Brain microvascular endothelial cell (primary cell): ENCODE results near the gene NTF3.

Experiments used
- DNase-seq: peaks from one replicate; pipeline ENCODE4 v3.0.0-alpha.2; 2020
- H3K27ac ChIP-seq: fragments of 250-450 bp; sonication (Bioruptor Pico); 2 replicates; pipeline ENCODE4 v1.5.1; 2020; ENCODE audit warnings: mild to moderate bottlenecking, moderate library complexity
- H3K27me3 ChIP-seq: fragments of 250-450 bp; sonication (Bioruptor Pico); replicated peaks from 2 replicates; pipeline ENCODE4 v1.5.1; 2020; ENCODE audit warnings: mild to moderate bottlenecking
- H3K36me3 ChIP-seq: fragments of 250-450 bp; sonication (Bioruptor Pico); replicated peaks from 2 replicates; pipeline ENCODE4 v1.5.1; 2020; ENCODE audit warnings: mild to moderate bottlenecking
- H3K4me3 ChIP-seq: 2 replicates; pipeline ENCODE4 v1.5.1; 2011; ENCODE audit warnings: low read depth, mild to moderate bottlenecking, control low read depth, low read length, moderate library complexity
- CTCF ChIP-seq: IDR thresholded peaks from 2 replicates; pipeline ENCODE4 v1.5.1; 2011; ENCODE audit warnings: low read depth, mild to moderate bottlenecking, moderate library complexity, low read length, control low read depth, inconsistent platforms; ENCODE audit errors: missing control alignments
- in situ Hi-C: cut with HindIII; loops from 2 replicates; pipeline ENCODE4 v1.10.0; 2017; ENCODE audit warnings: low sequenced_read_pairs, low pct_ligation_motif_present

The NTF3 gene

GRCh38 chr12:5499566-5500330 is 67.8 kb downstream of the NTF3 start:
- TF ChIP-seq CTCF = no peak
- no peak for DNase-seq
- H3K4me3 ChIP-seq = no peak overlapping the region
- no peak overlapping the region for H3K27ac ChIP-seq
- H3K36me3 ChIP-seq = no peaks in the 10 kb centered on the region
- no peaks in the 10 kb centered on the region for H3K27me3 ChIP-seq
- in situ Hi-C loops = no loop called here

- no peak for DNase-seq
- Histone ChIP-seq H3K36me3 (no peaks in the 10 kb centered on the region), H3K27me3 (no peaks in the 10 kb centered on the region), H3K4me3 (no peak overlapping the region), H3K27ac (no peak overlapping the region)
- in situ Hi-C loops = no loop called here
- no peak for TF ChIP-seq CTCF
Measured at GRCh38 chr12:5500331-5500659, 68.4 kb downstream of the NTF3 start.

GRCh38 chr12:5503774-5504173 is 71.9 kb downstream of the NTF3 start:
- Histone ChIP-seq H3K27ac (no peak overlapping the region), H3K27me3 (no peaks in the 10 kb centered on the region), H3K36me3 (no peaks in the 10 kb centered on the region), H3K4me3 (no peak overlapping the region)
- in situ Hi-C loops = no loop called here
- DNase-seq = no peak
- no peak for TF ChIP-seq CTCF

GRCh38 chr12:5505116-5505515 is 73.2 kb downstream of the NTF3 start:
- in situ Hi-C loops = no loop called here
- no peaks in the 10 kb centered on the region for H3K27me3 ChIP-seq
- no peak for TF ChIP-seq CTCF
- H3K36me3 ChIP-seq = no peaks in the 10 kb centered on the region
- H3K4me3 ChIP-seq = no peak overlapping the region
- H3K27ac ChIP-seq = no peak overlapping the region
- DNase-seq = no peak

- H3K27ac ChIP-seq = no peak overlapping the region
- in situ Hi-C loops = no loop called here
- H3K4me3 ChIP-seq = no peak overlapping the region
- no peak for TF ChIP-seq CTCF
- no peak for DNase-seq
- no peaks in the 10 kb centered on the region for H3K36me3 ChIP-seq
- H3K27me3 ChIP-seq = no peaks in the 10 kb centered on the region
Measured at GRCh38 chr12:5505751-5506150, 73.8 kb downstream of the NTF3 start.

GRCh38 chr12:5506295-5506694 is 74.4 kb downstream of the NTF3 start:
- Histone ChIP-seq H3K36me3 (no peaks in the 10 kb centered on the region), H3K4me3 (no peak overlapping the region), H3K27ac (no peak overlapping the region), H3K27me3 (no peaks in the 10 kb centered on the region)
- TF ChIP-seq CTCF = no peak
- in situ Hi-C loops = no loop called here
- no peak for DNase-seq
